ENCODE measurements around the gene RIMS1.

Gene RIMS1, protein sequence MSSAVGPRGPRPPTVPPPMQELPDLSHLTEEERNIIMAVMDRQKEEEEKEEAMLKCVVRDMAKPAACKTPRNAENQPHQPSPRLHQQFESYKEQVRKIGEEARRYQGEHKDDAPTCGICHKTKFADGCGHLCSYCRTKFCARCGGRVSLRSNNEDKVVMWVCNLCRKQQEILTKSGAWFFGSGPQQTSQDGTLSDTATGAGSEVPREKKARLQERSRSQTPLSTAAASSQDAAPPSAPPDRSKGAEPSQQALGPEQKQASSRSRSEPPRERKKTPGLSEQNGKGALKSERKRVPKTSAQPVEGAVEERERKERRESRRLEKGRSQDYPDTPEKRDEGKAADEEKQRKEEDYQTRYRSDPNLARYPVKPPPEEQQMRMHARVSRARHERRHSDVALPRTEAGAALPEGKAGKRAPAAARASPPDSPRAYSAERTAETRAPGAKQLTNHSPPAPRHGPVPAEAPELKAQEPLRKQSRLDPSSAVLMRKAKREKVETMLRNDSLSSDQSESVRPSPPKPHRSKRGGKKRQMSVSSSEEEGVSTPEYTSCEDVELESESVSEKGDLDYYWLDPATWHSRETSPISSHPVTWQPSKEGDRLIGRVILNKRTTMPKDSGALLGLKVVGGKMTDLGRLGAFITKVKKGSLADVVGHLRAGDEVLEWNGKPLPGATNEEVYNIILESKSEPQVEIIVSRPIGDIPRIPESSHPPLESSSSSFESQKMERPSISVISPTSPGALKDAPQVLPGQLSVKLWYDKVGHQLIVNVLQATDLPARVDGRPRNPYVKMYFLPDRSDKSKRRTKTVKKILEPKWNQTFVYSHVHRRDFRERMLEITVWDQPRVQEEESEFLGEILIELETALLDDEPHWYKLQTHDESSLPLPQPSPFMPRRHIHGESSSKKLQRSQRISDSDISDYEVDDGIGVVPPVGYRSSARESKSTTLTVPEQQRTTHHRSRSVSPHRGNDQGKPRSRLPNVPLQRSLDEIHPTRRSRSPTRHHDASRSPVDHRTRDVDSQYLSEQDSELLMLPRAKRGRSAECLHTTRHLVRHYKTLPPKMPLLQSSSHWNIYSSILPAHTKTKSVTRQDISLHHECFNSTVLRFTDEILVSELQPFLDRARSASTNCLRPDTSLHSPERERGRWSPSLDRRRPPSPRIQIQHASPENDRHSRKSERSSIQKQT (N-terminal part only)

DNA sequence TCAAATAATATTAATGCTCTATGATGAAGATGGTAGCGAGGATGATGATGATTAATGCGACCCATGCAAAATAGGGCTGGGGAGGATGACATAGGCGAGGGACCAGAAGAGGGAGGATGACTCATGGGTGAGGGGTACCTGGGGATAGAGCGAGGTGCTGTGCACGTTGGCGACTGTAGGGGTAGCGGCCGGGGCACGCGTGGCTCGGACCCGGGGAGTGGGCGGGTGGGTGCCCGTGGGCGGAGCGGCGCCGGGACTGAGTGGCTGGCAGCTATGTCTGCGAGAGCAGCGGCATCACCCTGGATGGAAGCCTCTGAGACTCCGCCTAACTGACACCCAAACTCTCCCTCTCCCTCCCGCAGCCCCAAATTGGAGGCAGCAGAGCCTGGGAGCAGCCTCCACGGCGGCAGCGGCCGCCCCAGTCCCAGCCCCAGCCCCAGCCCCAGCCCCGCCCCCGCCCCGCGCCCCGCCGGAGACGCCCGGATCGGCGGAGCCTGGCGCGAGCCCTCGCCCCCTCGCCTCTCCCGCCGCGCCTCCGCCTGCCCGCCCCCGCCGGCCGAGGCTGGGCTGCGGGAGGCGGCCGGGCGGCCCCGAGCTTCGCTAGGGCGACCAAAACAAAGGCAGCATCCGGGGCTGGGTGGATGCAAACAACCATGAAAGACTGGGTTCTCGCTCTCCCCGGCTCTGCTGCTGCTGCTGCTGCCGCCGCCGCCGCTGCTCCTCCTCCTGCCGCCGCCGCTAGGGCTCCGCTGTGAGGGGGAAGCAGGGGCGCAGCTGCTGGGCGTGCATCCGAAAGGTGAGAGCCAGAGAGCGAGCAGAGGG is at the start of gene RIMS1:
TSS of gene RIMS1 (plus strand) at position 367 of the 822 bp plus-strand sequence. CDS start 474 bp downstream, outside the sequence.
- DNase-seq, result peak; percentile 56

DNA sequence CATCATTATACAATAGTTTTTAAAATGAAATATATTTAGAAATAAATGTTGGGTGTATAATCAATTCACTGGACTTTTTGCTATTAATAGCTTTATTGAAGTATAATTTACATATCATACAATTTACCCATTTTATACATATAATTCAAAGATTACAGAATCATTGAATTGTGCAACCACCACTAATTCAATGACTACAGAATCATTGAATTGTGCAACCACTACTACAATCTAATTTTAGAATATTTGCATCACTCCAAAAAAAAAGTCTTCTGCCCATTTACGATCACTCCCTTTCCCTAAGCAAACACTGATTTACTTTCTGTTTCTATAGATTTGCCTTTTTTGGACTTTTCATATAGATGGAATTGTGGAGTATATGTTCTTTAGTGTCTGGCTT is 35.1 kb upstream of the RIMS1 start:
- no peak for DNase-seq

DNA sequence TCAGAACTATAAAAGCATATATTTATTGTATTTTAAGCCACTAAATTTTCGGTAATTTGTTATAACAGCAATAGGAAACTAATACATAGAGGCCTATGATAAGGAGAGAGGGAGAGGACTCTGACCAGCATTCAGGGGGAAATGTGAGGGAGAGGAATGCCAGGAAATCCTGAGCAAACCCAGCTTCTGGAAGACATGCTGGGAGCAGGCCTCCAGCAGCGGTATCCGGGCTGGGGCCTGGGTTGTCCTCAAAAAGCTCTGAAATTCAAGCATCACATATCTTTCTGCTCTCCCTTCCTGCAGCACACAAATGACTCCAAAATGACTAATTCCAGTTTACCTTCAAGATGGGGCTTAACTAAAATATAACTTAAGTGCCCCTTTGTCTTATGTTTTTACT is 33.4 kb upstream of the RIMS1 start:
- DNase-seq, result no peak

DNA sequence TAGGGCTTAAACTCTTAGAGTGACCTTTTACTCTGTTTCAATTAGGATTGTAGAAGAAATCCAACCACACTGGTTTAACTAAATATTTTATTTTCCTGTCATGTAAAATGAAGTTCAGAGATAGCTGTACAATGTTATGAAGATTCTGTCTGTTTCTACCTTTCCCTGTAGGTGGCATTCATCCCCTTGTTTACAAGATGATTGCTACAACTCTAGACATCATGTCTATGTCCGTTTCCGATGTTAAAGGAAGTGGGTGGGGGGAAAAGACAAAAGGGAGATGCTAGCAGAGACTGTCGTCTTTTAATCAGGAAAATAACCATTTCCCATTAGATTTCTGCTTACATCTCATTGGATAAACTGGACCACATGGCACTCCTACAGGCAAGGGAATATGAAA is 30.9 kb upstream of the RIMS1 start:
- no peak for DNase-seq

DNA sequence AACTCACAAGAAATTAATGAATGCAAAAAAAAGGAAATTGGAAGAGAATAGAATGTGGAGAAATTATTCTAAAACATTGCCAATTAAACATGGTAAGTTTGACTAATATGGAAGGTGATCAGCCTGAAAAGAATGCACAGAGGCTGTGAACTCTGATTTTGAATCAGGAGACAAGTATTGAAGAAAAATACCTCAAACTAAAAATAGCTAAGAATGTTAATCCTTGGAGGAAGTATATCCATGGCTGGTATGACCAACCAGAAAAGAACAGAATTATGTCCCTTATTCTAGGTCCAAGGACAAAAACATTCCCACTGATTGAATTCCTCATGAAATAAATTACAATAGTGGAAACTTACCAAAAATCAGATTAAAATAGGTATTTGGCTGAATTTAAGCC is 7.3 kb upstream of the RIMS1 start:
- no peak for DNase-seq

DNA sequence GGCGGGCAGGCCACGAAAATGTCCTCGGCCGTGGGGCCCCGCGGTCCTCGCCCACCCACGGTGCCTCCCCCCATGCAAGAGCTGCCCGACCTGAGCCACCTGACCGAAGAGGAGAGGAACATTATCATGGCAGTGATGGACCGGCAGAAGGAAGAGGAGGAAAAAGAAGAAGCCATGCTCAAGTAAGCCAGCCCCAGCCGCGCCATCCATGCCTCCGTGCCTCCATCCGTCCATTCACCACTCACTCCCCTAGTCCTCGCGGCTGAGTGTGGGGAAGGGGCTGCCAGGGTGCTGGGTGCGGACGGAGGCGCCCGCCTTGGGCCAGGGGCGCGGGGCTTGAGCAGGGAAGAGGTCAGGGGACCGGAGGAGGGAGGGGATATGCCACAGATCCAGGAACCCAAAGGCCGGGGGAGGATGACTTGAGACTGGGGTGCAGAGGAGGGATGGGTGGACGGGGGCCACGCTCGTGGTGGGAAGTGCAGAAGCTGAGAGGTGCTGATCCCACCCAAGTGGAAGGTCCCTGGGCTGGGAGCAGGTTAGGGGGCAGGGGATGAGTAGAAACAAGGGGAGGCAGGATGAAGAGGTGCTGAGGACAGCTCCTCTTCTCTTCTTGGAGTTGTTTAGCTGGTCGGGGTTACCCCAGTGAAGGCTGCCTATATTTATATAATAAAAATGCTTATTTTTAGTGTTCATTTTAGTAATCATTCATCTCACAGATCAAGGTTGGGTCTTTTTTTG is 825 bp downstream of the RIMS1 start:
- DNase-seq, result no peak

DNA sequence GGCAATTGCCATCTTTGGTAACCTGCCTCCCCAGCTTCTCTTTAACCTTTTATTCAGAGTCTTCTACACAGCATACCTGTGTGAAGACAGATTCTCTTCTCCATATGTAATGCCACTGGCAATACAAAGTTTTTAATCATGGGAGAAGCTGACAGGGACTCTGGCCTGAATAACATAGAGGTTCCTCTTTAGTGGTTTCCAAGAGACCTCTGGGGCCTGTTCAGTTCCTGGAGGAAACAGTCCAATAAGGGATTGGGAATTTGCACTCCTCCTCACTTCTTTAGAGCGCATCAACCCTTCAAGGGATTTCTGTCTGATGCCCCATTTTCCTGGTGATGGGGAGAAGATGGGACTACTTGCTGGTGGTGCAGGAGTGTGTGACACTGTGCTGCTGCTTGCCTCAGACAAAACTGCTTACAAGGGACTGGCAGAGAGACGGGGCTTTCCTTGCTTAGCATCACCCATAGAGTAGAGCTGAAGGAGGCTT is 1.4 kb downstream of the RIMS1 start:
- DNase-seq, result no peak

DNA sequence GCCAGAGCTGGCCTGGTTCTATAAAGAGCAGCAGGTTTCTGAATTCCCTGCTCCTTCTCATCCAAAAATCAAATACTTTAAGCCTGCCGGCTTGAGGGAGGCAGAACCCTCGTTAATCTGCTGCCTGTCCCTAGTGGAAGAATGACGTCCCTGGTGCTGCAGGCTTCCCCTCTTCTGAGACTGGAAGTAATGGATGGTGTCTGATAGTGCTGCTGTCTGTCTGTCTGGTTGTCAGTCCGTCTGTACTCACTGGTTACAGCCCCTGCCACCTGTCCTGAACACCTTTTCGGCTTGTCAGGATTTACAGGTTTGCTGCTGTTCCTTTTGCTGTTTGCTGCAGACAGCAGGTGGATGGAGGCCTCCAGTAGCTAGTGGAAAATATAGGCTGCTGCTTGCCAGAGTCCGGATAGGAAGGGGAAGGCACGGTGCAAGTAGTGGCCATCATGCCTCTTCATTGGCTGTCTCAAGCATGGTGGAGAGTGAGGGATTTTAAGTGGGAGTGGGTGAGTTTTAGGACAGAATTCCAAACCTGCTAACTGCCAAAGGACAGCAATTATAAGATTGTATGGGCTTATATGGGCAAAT is 2.5 kb downstream of the RIMS1 start:
- no peak for DNase-seq

DNA sequence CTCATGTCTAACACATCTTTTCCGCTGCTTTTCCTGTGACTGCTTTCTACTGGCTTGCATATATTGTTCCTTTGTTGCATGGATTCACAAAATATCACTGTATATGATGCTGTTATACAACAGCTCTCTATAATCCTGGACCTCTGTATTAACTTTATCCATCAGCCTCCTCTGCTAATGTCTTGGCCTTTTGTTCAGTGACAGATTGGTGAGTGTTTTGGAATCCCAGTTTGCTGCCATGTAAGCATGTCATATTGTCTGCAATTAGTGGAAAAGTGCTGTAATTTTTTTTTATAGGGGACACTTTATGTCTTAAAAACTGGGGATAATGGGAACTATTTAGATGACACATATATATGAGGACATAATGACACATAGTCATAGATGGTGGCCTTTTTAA is 3.0 kb downstream of the RIMS1 start:
- no peak for DNase-seq

DNA sequence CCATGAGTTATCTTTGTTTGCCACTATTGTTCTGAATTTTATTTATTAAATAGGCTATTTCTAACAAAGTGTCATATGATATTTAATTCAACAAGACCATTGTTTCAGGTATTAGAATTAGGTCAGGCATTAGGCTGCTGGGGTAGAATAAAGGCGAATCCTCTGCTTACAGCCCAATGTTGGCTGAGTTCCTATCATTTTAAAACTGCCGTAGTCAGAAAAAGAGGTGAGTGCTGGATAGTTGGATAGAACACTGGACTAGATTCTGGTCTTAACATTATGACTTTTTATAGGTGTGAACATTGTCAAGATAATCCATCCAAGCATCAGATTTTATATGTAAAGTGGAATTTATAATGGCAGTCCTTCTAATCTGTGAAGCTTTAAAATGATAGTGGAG is 6.3 kb downstream of the RIMS1 start:
- DNase-seq, result no peak

DNA sequence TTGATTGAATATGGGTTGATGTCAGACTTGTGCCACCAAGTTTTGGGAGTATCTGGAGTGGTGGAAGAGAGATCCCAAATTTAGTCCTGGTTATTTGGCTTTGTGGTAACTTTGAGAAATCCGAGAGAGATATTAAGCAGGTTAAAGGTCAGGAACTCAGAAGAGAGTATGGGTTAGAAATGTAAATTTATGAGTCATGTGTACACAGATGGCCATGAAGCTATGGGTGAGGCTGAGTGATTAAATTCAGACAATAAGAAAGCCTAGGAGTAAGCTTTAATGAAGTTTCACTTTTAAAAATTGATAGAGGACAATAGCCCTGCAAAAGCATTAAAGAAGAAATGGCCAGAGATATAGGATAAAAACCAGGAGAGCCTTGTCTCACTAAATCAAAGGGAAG is 14.3 kb downstream of the RIMS1 start:
- DNase-seq, result no peak

DNA sequence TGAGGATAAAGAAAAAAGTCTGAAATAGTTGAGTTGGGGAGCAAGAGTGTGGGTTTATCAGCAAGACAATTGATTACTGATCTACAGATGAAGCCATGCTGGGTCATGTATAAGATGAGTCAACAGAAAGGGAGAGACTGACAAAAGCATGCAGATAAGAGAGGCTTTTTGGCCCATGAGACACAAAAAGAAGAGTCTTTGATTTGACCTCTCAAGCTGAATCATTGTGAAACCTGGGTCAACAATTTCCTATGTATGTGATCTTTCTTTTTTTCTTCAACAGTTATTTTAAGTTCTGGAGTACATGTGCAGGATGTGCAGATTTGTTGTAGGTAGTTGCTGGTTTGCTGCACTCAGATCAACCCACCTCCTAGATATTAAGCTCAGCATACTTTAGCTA is 15.9 kb downstream of the RIMS1 start:
- no peak for DNase-seq

DNA sequence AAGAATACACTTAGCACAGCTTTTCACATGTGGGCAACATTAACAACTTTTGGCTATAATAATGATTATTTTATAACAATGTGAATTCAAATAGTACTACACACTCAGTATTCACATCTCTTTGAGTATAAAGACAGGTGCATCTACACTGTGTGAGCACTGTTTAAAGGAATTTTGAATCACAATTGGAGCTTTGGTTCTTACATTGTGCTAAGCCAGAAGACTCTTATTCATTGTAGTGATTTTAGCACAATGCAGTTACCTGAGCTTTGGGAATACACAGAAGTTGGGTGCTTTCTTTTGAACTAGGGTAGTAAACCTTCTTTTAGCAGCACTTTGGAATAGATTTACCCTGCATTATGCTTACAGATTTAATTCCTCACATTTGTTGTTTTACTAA is 20.5 kb downstream of the RIMS1 start:
- no peak for DNase-seq

DNA sequence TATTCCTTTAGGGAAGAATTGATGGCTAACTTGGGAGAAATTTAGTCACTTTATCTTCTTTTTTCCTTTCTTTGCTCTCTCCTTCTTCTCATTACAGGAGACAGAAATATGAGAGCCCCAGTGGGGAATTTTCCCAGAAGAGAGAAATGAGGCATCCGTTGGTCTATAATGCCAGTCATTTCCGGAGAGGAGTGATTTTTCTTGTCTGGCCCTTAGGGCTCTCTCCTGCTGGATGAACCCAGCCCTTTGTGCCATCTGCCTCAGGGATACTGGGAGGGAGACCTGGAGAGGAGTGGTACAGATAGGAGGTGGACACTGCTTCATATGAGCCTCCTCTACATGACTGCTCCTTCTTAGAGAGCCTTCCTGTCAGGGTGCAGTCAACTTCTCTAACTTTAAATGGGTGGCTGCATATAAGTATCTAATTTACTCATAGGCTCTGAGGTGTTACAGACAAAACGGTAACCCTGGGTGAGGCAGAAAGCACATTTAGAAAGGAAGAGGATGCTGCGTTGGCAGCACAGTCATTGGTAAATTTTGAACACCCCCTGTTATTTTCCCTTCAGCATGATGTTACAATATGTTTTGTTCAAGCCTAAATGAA is 21.9 kb downstream of the RIMS1 start:
- DNase-seq, result no peak

DNA sequence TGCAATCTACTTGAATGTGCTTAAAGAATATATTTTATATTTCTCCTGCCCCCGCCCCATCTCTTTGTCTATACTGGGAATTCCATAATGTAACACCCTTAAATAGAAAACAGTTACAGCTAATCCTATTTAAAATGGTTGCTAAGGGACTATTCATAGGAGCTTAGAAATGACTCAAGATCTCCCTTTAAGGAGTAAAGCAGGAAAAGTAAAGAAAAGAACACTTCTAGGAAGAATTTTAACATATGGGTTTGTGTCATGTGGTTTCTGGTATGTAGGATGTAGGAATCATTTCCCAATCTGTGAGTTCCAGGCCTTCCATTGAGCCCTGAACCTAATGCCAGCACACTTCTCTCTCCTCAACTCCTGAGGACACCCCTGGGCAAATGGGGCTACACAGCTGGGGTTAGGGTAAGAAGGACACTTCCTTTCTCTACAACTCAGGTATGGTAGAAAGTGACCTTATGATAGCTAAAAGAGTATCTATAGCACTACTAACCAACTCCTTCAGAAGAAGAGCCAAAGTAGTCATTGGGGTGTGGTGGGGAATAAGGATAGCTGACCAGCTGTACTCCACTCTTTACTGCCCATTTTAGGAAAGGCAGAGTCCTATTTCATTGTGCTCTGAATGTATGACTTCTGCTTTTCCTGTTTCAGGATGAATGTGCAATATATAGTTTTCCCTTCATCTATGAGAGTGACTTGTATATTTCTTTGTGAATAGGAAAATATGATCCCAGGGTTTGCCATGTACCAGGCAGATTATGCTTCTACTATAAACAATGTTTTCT is 27.3 kb downstream of the RIMS1 start:
- no peak for DNase-seq

DNA sequence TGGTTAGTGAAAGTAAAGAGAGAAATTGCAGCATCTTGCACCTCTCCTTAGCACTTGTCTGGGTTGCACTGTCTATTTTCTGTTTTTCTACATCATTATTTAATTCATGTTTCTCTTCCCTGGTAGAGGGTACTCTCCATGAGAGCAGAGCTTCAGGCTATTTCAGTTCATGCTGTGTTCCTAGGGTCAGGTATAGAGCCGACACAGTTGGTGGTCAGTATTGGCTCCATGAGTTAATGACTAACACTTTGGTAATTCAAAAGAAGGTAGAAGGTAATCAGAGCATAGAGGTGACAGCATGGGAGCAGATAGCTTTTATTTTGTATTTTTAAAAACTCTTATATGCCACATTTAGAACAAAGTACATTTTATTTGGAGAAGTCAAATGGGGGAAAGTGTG is 42.7 kb downstream of the RIMS1 start:
- DNase-seq, result no peak

DNA sequence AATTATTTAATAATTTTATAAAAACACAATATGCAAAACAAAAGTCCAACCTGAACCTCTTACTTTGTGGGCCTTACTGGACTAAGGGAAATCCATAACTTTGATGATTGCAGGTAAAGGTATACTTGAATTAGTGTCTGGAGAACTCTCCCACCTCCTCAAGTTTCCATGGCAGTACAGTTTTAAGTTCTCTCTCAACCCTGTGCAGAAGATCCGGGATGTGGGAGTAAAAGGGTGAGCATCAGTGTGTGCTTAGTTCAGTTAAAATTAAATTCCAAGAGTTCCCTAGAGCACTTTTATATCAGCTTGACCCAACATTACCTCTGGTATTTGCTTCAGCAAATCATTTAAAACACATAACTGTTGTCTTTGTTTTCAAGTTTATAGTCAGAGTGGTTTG is 47.5 kb downstream of the RIMS1 start:
- no peak for DNase-seq

DNA sequence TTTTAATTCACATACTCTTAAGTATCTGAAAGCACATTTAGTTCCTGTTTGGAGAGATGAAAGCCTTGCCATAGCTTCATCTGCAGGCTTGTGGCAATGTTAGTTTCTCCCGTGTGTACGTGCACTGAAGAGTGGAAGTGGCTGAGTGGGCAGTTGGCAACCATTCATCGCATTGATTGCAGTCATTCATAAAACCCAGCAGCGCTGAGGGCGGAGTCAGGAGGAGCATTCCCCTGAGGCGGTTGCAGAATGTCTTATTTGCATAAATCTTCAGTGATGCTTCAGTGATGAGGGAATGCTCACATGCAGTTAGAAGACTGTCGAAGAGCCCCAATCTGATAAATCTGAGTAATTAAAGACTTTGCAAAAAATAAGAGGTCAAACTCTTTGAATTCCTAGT is 79.1 kb downstream of the RIMS1 start:
- DNase-seq, result no peak

DNA sequence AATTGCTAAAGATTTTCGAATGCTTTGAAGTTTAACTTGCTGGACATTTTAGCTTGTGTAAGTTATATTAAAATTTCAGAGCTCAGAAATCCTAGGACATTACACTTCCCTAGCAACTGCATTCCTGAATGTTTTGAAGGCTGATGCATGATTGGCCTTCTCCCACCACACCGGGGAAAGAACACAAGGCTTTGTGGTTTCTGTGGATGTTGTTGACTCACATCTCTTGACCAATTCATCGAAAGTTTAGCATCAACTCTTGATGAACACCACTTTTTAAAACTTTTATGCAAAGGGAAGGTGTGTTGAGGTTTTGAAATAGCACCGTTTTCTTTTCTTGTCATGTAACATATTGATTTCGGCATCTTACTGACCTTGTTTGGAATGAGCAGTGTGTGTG is 81.1 kb downstream of the RIMS1 start:
- no peak for DNase-seq

DNA sequence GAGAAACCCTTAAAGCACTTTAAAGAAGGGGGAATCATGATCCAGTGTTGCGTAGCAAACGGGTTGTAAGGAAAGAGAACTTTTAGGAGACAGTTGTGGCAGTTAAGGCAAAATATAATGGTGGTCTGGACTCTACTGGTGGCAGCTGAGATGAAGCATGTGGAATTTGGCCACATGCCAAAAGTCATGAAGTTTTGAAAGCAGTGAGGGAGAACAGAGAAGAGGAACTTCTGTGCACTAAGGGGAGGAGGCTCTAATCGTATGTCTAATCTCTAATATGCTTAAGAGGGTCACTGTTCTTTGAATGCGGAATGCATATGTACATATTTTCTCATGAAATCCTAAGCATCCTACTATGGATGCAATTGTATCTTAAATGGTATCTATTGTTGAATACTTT is 91.5 kb downstream of the RIMS1 start:
- DNase-seq, result no peak
